Left lobe of liver (tissue), 2 donors: Measurements from ENCODE around the gene SDHB. TPM values are rescaled to one million over a fixed set of nuclear protein-coding genes. Genes with fewer than 3 reads are reported as not detected.
A peak's percentile ranks its signal among the peaks of the same experiment; 100 is the strongest.
"Not testable (repeated sequence)": the region's sequence is repeated elsewhere in the genome, so short reads cannot be mapped to it uniquely, and the experiment has no call there.

ENCODE experiments used
- ATAC-seq: fragments of 200-7000 bp; cut with Tn5 transposase; one replicate; pipeline ENCODE4 v1.9.1; 2020; ENCODE audit warnings: mild to moderate bottlenecking, moderate library complexity
- DNase-seq: peaks from one replicate; pipeline ENCODE4 v3.0.0-alpha.2; 2020; ENCODE audit warnings: low spot score
- total RNA-seq: library from RNA; stranded (reverse); gene quantifications from one replicate; pipeline ENCODE4 v1.2.1, GENCODE V29; 2021
- donor health status: DM: no; HTN: no; CAD: no; lungs with moderate emphysema.
- donor health status: DM: no; HTN: yes; CAD: no.

The SDHB gene
- total RNA-seq, 1 donor from 2014 or later: 140 TPM

GRCh38 chr1:17075470-17076255, 21.8 kb upstream of the SDHB start:
- DNase-seq (no peak), ATAC-seq (peak; percentile 65)

- no peak for DNase-seq
- ATAC-seq: no peak
Measured at GRCh38 chr1:17071794-17072193, 18.0 kb upstream of the SDHB start.

GRCh38 chr1:17070163-17070525, 16.3 kb upstream of the SDHB start:
- ATAC-seq (no peak), DNase-seq (no peak)

GRCh38 chr1:17069452-17070162, 15.8 kb upstream of the SDHB start:
- DNase-seq (no peak), ATAC-seq (no peak)

- DNase-seq: no peak
- no peak for ATAC-seq
Measured at GRCh38 chr1:17068789-17069188, 15.0 kb upstream of the SDHB start.

- ATAC-seq: no peak
Measured at GRCh38 chr1:17067465-17068240, 13.8 kb upstream of the SDHB start.

GRCh38 chr1:17067069-17067426, 13.2 kb upstream of the SDHB start:
- no peak for ATAC-seq
- DNase-seq: no peak

More at GRCh38 chr1:17067465-17068240, 13.8 kb upstream of the SDHB start:
- no peak for DNase-seq

- ATAC-seq (no peak), DNase-seq (no peak)
Measured at GRCh38 chr1:17066361-17067068, 12.7 kb upstream of the SDHB start.

GRCh38 chr1:17065666-17066065, 11.8 kb upstream of the SDHB start:
- DNase-seq (no peak), ATAC-seq (no peak)

- not testable (repeated sequence) for DNase-seq, ATAC-seq
Measured at GRCh38 chr1:17062751-17063150, 8.9 kb upstream of the SDHB start.

GRCh38 chr1:17061892-17062291, 8.1 kb upstream of the SDHB start:
- DNase-seq: no peak
- ATAC-seq: no peak

- ATAC-seq (no peak), DNase-seq (no peak)
Measured at GRCh38 chr1:17061486-17061885, 7.7 kb upstream of the SDHB start.

GRCh38 chr1:17060306-17060749, 6.5 kb upstream of the SDHB start:
- ATAC-seq (no peak), DNase-seq (no peak)

GRCh38 chr1:17059391-17060305, 5.8 kb upstream of the SDHB start:
- DNase-seq (peak; percentile 80), ATAC-seq (peak; percentile 93)

- no peak for ATAC-seq
- no peak for DNase-seq
Measured at GRCh38 chr1:17056551-17056950, 2.7 kb upstream of the SDHB start.

GRCh38 chr1:17055801-17056200, 2.0 kb upstream of the SDHB start:
- ATAC-seq (no peak), DNase-seq (peak; percentile 40)

- ATAC-seq (no peak), DNase-seq (no peak)
Measured at GRCh38 chr1:17053086-17053684, 647 bp downstream of the SDHB start.

- DNase-seq: peak; percentile 27
Measured at GRCh38 chr1:17052641-17053040, 1.2 kb downstream of the SDHB start.

GRCh38 chr1:17052038-17052437, 1.8 kb downstream of the SDHB start:
- DNase-seq: no peak

More at GRCh38 chr1:17052641-17053040, 1.2 kb downstream of the SDHB start:
- no peak for ATAC-seq

More at GRCh38 chr1:17052038-17052437, 1.8 kb downstream of the SDHB start:
- no peak for ATAC-seq
